HG03378 (cell line): ENCODE data around the gene OAS2.

Experiments used
- ATAC-seq: cut with Tn5 transposase; IDR thresholded peaks from one replicate; pipeline ENCODE4 v1.9.1; 2021; ENCODE audit warnings: mild to moderate bottlenecking, moderate library complexity; ENCODE audit not compliant: unreplicated experiment

Gene OAS2

GRCh38 chr12:113057565-113058485, 79.5 kb downstream of the OAS2 start:
- ATAC-seq: no peak

- ATAC-seq: no peak
Observed at GRCh38 chr12:113058553-113058952, 80.2 kb downstream of the OAS2 start.

GRCh38 chr12:113059071-113059595, 80.8 kb downstream of the OAS2 start:
- ATAC-seq: no peak

- ATAC-seq: no peak
Observed at GRCh38 chr12:113060336-113060960, 82.1 kb downstream of the OAS2 start.

- no peak for ATAC-seq
Observed at GRCh38 chr12:113061061-113061694, 82.9 kb downstream of the OAS2 start.
